Stimulated activated CD8-positive, alpha-beta memory T cell treated with anti-CD3 and anti-CD28 coated beads, Interleukin-12 subunit alpha, Interleukin-12 subunit beta, amount 100 ng/mL, for 24 hours (primary cell): ENCODE results near the gene ALG9.
"Not testable (repeated sequence)": the region's sequence is repeated elsewhere in the genome, so short reads cannot be mapped to it uniquely, and the experiment has no call there.

Experiments
- DNase-seq: peaks from one replicate; pipeline ENCODE4 v3.0.0-alpha.2; 2020; ENCODE audit errors: extremely low read depth

ALG9 gene

GRCh38 chr11:111795334-111795985 is 75.9 kb downstream of the ALG9 start:
- DNase-seq, result no peak

DNA sequence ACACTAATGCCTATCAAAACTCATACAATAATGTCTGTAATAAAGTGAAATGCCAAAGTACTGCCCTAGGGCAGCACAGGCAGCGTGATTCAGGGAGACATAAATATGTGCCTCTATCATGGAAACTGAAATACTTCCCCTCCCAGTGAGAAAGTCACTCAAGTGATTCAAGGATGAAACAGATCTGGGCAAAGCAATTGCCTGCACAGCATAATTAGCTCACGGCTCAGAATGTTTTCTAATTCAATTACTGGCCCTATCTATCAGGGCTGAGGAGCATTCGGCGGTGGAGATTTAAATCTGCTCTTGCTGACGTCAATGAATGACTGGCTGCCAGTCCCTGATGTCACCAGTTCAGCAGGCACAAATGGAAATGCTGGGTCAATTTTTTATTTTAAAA is 77.5 kb downstream of the ALG9 start:
- no peak for DNase-seq

GRCh38 chr11:111792955-111793500 is 78.4 kb downstream of the ALG9 start:
- no peak for DNase-seq

DNA sequence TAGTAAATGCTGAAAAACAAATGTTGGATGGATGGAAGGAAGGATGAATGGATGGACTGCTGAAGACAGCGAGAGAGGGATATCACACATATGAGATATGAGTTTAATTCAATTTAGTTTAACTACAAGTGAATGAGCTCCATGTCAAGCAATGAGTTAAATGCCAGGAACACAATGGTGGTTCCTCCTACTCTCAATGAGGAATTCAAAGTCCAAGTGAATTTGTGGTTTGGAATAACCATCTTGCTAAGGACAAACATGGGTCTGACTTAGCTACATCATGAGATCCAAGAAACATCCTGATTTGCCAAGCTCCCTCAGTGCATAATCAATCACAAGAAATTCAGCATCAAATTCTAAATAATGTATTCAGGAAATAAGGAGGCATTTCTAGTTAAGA is 79.1 kb downstream of the ALG9 start:
- no peak for DNase-seq

GRCh38 chr11:111788464-111788863 is 82.9 kb downstream of the ALG9 start:
- DNase-seq, result no peak

GRCh38 chr11:111788051-111788450 is 83.3 kb downstream of the ALG9 start:
- DNase-seq, result no peak

GRCh38 chr11:111785886-111786412 is 85.4 kb downstream of the ALG9 start:
- DNase-seq, result no peak

GRCh38 chr11:111785076-111785475 is 86.3 kb downstream of the ALG9 start:
- DNase-seq, result no peak

GRCh38 chr11:111784311-111784710 is 87.1 kb downstream of the ALG9 start:
- DNase-seq, result not testable (repeated sequence)

- no peak for DNase-seq
Observed at GRCh38 chr11:111782109-111782741, 89.2 kb downstream of the ALG9 start.

GRCh38 chr11:111779118-111779517 is 92.3 kb downstream of the ALG9 start:
- DNase-seq, result no peak

- no peak for DNase-seq
Observed at GRCh38 chr11:111778047-111778558, 93.3 kb downstream of the ALG9 start.

- no peak for DNase-seq
Observed at GRCh38 chr11:111777094-111778046, 94.0 kb downstream of the ALG9 start.

DNA sequence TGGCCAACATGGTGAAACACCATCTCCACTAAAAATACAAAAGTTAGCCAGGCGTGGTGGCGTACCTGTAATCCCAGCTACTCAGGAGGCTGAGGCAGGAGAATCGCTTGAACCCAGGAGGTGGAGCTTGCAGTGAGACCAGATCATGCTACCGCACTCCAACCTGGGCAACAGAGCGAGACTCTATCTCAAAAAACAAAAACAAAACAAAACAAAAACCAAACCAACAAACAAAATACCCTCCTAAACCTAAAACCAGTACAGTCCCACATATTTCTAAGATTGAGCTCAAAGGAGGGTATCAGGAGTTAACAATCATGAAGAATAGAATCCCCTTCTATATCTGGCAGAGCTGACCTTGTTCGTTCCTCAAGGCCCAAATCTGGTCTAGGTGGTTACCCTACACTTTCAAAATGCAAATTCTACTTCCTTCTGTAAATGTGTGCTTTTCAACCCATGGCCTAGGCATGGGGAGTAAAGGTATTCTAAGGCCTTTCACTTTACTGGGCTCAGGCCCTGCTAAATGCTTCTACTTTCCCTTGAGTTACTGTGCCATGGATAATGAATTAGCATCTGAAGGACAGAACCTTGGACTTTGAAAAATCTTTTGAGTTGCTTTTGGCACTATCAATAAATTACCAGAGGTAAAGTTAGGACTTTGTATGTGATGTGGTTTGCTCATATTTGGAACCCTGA is 94.8 kb downstream of the ALG9 start:
- DNase-seq, result no peak

- no peak for DNase-seq
Observed at GRCh38 chr11:111774955-111775710, 96.2 kb downstream of the ALG9 start.

DNA sequence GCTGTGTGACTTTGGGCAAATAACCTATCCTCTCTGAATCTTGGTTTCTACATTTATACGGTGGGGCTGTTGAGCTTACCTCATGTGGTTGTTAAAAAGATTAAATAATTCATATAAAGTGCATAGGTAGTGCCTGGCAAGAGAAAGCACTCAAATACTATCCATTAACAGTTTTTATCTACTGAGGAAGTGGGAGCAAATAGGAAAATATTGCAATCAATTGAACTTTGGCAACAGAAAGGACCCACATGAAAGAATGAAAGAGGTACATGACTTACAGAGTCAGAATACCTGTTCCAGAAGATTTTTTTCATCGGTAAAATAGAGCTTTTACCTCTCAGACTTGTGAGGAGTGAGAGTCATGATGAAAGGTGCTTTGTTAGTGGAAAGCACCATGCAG is 98.8 kb downstream of the ALG9 start:
- DNase-seq, result no peak

DNA sequence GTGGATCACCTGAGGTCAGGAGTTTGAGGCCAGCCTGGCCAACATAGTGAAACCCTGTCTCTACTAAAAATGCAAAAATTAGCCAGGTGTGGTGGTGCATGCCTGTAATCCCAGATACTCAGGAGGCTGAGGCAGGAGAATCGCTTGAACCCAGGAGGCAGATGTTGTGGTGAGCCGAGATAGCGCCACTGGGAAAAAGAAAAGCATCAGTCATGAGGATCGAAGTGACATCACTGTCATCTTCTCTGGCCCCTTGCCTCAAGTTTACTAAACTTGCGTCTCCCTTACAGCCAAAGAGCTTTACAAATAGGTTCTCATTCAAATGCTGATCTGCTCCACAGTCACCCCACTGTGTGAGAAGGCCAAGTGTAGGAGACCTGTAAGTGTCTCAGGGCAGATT is 100.2 kb downstream of the ALG9 start:
- DNase-seq, result not testable (repeated sequence)

DNA sequence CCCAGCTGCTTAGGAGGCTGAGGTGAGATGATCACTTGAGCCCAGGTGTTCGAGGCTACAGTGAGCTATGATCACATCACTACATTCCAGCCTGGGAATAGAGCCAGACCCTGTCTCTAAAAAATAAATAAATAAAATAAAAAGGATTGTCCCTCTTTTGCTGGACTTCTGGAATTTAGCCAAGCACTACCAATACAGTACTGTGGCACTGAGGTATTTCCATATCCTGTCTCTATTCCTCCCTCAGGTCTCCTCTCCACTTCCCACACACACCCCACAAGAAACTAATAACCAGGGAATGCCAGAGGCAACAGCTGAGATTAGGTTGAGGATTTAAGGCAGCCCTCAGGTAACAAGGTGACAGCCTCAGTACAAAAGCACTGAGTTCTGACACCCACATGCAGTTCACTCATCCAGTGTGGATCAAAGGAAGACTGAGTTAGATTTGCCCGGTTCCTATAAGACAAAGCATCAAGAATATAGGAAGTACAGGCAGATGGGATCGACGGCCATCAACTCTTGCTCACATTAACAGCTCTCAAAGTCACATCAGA is 100.7 kb downstream of the ALG9 start:
- DNase-seq, result no peak

GRCh38 chr11:111766834-111767142 is 104.6 kb downstream of the ALG9 start:
- DNase-seq, result no peak
